22Rv1 (cell line): ENCODE measurements around the gene MINDY4.

Experiments
- ZFX ChIP-seq: fragments of 450-650 bp; IDR thresholded peaks from 2 replicates; pipeline ENCODE4 v1.6.1; 2017; ENCODE audit warnings: antibody characterized with exemption, borderline replicate concordance
- TF ChIP-seq, protein P1 (sequence below): fragments of 450-650 bp; IDR thresholded peaks from 2 replicates; pipeline ENCODE4 v1.5.1; 2017; ENCODE audit warnings: mild to moderate bottlenecking

- TF ChIP-seq ZFX, result no peak
- TF ChIP-seq, protein P1, sequence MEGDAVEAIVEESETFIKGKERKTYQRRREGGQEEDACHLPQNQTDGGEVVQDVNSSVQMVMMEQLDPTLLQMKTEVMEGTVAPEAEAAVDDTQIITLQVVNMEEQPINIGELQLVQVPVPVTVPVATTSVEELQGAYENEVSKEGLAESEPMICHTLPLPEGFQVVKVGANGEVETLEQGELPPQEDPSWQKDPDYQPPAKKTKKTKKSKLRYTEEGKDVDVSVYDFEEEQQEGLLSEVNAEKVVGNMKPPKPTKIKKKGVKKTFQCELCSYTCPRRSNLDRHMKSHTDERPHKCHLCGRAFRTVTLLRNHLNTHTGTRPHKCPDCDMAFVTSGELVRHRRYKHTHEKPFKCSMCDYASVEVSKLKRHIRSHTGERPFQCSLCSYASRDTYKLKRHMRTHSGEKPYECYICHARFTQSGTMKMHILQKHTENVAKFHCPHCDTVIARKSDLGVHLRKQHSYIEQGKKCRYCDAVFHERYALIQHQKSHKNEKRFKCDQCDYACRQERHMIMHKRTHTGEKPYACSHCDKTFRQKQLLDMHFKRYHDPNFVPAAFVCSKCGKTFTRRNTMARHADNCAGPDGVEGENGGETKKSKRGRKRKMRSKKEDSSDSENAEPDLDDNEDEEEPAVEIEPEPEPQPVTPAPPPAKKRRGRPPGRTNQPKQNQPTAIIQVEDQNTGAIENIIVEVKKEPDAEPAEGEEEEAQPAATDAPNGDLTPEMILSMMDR, result no peak
Observed at GRCh38 chr7:30852308-30852684, 81.1 kb downstream of the MINDY4 start.
